GM19463 (cell line): Measurements from ENCODE around the gene KLHDC7A.
"Not testable (repeated sequence)": the region's sequence is repeated elsewhere in the genome, so short reads cannot be mapped to it uniquely, and the experiment has no call there.

Experiments used
- ATAC-seq: cut with Tn5 transposase; IDR thresholded peaks from one replicate; pipeline ENCODE4 v1.9.1; 2021; ENCODE audit warnings: mild to moderate bottlenecking, moderate library complexity; ENCODE audit not compliant: unreplicated experiment

Gene KLHDC7A

GRCh38 chr1:18480315-18481189 lies at the start of gene KLHDC7A:
Gene KLHDC7A (plus strand): TSS chr1:18480930. CDS start chr1:18480982, 52 bp downstream.
- no peak for ATAC-seq

GRCh38 chr1:18434041-18434440 lies 46.7 kb upstream of the KLHDC7A start:
- no peak for ATAC-seq

- no peak for ATAC-seq
These were observed 40.1 kb upstream of the KLHDC7A start for GRCh38 chr1:18440385-18441226.

- no peak for ATAC-seq
These were observed 36.9 kb upstream of the KLHDC7A start for GRCh38 chr1:18443587-18444520.

GRCh38 chr1:18444563-18444962 lies 36.2 kb upstream of the KLHDC7A start:
- ATAC-seq: no peak

GRCh38 chr1:18446751-18447150 lies 34.0 kb upstream of the KLHDC7A start:
- ATAC-seq: no peak

GRCh38 chr1:18447509-18448220 lies 33.1 kb upstream of the KLHDC7A start:
- no peak for ATAC-seq

GRCh38 chr1:18448889-18449288 lies 31.8 kb upstream of the KLHDC7A start:
- no peak for ATAC-seq

- ATAC-seq: no peak
These were observed 28.2 kb upstream of the KLHDC7A start for GRCh38 chr1:18452550-18452949.

- no peak for ATAC-seq
These were observed 22.3 kb upstream of the KLHDC7A start for GRCh38 chr1:18458133-18459092.

GRCh38 chr1:18461656-18462055 lies 19.1 kb upstream of the KLHDC7A start:
- no peak for ATAC-seq

GRCh38 chr1:18462517-18462916 lies 18.2 kb upstream of the KLHDC7A start:
- ATAC-seq: not testable (repeated sequence)

GRCh38 chr1:18463063-18463462 lies 17.7 kb upstream of the KLHDC7A start:
- no peak for ATAC-seq

GRCh38 chr1:18463984-18464664 lies 16.6 kb upstream of the KLHDC7A start:
- ATAC-seq: no peak

GRCh38 chr1:18464665-18465050 lies 16.1 kb upstream of the KLHDC7A start:
- ATAC-seq: no peak

GRCh38 chr1:18466676-18467075 lies 14.1 kb upstream of the KLHDC7A start:
- ATAC-seq: no peak

GRCh38 chr1:18468570-18468969 lies 12.2 kb upstream of the KLHDC7A start:
- no peak for ATAC-seq

- ATAC-seq: no peak
These were observed 11.2 kb upstream of the KLHDC7A start for GRCh38 chr1:18469514-18469913.
